Brain microvascular endothelial cell (primary cell): ENCODE data around the gene RASGRP1.

Experiments
- DNase-seq: peaks from one replicate; pipeline ENCODE4 v3.0.0-alpha.2; 2020
- H3K27ac ChIP-seq: fragments of 250-450 bp; sonication (Bioruptor Pico); 2 replicates; pipeline ENCODE4 v1.5.1; 2020; ENCODE audit warnings: mild to moderate bottlenecking, moderate library complexity
- H3K27me3 ChIP-seq: fragments of 250-450 bp; sonication (Bioruptor Pico); replicated peaks from 2 replicates; pipeline ENCODE4 v1.5.1; 2020; ENCODE audit warnings: mild to moderate bottlenecking
- H3K36me3 ChIP-seq: fragments of 250-450 bp; sonication (Bioruptor Pico); replicated peaks from 2 replicates; pipeline ENCODE4 v1.5.1; 2020; ENCODE audit warnings: mild to moderate bottlenecking
- H3K4me3 ChIP-seq: 2 replicates; pipeline ENCODE4 v1.5.1; 2011; ENCODE audit warnings: low read depth, mild to moderate bottlenecking, control low read depth, low read length, moderate library complexity
- in situ Hi-C: cut with HindIII; loops from 2 replicates; pipeline ENCODE4 v1.10.0; 2017; ENCODE audit warnings: low sequenced_read_pairs, low pct_ligation_motif_present
- TF ChIP-seq, protein P1 (sequence below): IDR thresholded peaks from 2 replicates; pipeline ENCODE4 v1.5.1; 2011; ENCODE audit warnings: low read depth, mild to moderate bottlenecking, moderate library complexity, low read length, control low read depth, inconsistent platforms; ENCODE audit errors: missing control alignments

Gene RASGRP1

DNA sequence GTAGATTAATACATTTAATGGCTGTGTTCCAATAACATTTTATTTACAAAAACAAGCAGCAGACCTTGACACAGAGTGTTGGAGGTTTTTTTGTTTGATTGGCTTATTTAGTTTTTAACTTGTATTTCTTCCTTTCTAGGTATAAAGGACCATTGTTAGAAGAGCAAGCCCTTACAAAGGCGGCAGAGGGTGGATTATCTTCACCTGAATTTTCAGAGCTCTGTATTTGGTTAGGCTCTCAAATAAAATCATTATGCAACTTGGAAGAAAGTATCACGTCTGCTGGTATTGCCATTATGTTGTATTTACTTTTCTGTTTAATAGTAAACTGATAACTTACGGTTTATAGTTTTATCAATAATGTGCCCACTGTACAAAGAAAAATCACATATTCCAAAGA lies 100.7 kb downstream of the RASGRP1 start:
- no peaks in the 10 kb centered on the region for H3K27me3 ChIP-seq
- H3K36me3 ChIP-seq = no peaks in the 10 kb centered on the region
- in situ Hi-C loops = no loop called here
- TF ChIP-seq, protein P1, sequence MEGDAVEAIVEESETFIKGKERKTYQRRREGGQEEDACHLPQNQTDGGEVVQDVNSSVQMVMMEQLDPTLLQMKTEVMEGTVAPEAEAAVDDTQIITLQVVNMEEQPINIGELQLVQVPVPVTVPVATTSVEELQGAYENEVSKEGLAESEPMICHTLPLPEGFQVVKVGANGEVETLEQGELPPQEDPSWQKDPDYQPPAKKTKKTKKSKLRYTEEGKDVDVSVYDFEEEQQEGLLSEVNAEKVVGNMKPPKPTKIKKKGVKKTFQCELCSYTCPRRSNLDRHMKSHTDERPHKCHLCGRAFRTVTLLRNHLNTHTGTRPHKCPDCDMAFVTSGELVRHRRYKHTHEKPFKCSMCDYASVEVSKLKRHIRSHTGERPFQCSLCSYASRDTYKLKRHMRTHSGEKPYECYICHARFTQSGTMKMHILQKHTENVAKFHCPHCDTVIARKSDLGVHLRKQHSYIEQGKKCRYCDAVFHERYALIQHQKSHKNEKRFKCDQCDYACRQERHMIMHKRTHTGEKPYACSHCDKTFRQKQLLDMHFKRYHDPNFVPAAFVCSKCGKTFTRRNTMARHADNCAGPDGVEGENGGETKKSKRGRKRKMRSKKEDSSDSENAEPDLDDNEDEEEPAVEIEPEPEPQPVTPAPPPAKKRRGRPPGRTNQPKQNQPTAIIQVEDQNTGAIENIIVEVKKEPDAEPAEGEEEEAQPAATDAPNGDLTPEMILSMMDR = no peak
- no peak overlapping the region for H3K27ac ChIP-seq
- no peak overlapping the region for H3K4me3 ChIP-seq
- no peak for DNase-seq

DNA sequence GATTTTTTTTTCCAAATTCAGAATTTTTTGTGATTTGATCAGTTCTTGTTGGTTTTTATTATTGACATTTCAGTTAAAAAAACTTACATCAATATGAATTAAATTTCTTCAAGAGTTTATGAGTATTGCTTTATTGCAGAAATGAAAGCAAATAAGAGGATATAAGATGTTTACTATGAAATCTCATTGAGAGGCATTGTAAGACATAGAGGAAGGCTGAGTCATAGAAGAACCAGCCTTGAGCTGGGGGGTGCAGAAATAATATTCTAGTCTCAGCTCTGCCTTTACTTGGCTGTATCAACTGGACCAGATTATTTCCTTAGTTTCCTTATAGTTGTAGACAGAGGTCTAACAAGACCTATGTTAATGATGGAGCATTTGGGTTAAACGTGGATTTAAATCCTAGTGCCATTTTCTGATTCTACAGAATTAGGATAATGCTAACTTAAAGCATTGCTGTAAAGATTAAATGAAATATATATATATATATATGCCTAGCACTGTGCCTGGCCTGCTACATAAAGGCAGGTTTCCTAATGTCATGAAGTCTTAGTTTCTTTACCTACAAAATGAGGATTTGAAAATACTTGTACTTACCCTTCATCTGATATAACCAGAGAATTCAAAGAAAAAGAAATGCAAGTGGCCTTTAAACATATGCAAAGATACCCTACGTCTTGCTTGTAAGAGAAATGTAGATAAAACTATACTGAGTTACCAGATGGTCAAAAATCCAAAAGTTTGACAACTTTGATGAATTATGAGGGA lies 103.4 kb downstream of the RASGRP1 start:
- Histone ChIP-seq H3K4me3 (no peak overlapping the region), H3K27me3 (no peaks in the 10 kb centered on the region), H3K27ac (no peak overlapping the region), H3K36me3 (no peaks in the 10 kb centered on the region)
- TF ChIP-seq, protein P1 = no peak
- peak; percentile 41 for DNase-seq
- in situ Hi-C loops = no loop called here

DNA sequence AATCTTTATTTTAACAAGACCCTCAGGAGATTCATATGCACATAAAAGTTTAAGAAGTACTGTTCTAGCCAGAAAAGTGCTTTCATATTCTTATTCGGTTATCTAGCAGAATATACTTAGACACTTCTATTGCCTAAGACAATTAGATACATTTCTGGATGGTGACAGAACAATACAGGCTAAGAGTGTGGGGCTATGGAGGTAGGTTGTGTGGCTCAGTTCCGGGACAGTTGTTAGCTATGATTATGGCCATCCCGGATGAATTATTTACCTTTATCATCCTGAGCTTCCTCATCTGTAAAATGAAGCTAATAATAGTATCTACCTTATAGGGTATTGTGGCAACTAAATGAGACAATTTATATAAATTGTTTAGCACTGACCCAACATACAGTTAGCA lies 104.1 kb downstream of the RASGRP1 start:
- Histone ChIP-seq H3K27ac (no peak overlapping the region), H3K27me3 (no peaks in the 10 kb centered on the region), H3K36me3 (no peaks in the 10 kb centered on the region), H3K4me3 (no peak overlapping the region)
- no peak for DNase-seq
- TF ChIP-seq, protein P1 = no peak
- in situ Hi-C loops = no loop called here

GRCh38 chr15:38459480-38459879 lies 105.1 kb downstream of the RASGRP1 start:
- in situ Hi-C loops = no loop called here
- H3K27me3 ChIP-seq = no peaks in the 10 kb centered on the region
- TF ChIP-seq, protein P1 = no peak
- no peaks in the 10 kb centered on the region for H3K36me3 ChIP-seq
- no peak overlapping the region for H3K27ac ChIP-seq
- DNase-seq = no peak
- H3K4me3 ChIP-seq = no peak overlapping the region

DNA sequence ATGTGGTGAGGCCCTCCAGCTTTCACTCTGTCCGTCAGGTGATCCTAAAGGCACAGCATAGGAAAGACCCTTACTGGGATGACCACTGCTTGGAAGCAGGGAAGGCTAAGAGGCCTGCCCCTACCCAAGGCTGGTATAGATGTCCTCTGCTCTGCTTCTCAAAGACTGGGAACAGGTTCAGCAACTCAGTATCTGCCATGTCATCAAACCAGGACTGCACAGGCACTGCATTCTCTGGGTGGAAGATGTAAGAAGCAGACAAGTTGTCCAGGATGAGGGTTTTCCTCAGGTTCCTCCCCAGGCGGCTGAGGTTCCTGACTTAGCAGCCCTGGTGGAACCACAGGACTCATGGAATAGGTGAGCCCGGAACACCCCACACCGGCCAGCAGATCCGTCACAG lies 106.0 kb downstream of the RASGRP1 start:
- H3K4me3 ChIP-seq = no peak overlapping the region
- no peak overlapping the region for H3K27ac ChIP-seq
- no peak for DNase-seq
- no peaks in the 10 kb centered on the region for H3K36me3 ChIP-seq
- TF ChIP-seq, protein P1 = no peak
- H3K27me3 ChIP-seq = no peaks in the 10 kb centered on the region
- in situ Hi-C loops = no loop called here

DNA sequence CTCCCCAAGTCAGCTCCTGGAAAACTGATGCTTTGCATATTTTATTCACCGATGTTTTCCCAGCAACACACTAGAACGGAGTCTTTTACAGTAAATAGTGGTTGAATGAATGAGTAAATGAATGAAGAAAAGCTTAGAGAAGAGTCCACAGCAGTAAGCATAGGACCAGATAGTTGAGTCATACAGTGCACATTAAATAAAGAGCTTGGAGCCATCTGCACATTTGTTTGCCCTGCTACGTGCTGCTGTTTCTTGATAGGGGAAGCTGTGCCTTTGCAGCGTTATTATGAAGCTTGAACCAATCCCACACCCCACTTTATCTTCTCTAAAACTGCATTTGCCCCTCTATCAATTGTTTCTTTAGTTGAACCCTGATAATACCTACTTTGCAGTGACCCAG lies 109.5 kb downstream of the RASGRP1 start:
- Histone ChIP-seq H3K27ac (no peak overlapping the region), H3K36me3 (no peaks in the 10 kb centered on the region), H3K27me3 (no peaks in the 10 kb centered on the region), H3K4me3 (peak overlapping the region; percentile 93)
- DNase-seq = no peak
- in situ Hi-C loops = no loop called here
- TF ChIP-seq, protein P1 = no peak
